Thymus (tissue), 11 donors: Measurements from ENCODE around the gene FKBP5. TPM values are rescaled to one million over a fixed set of nuclear protein-coding genes. Genes with fewer than 3 reads are reported as not detected.
"Not testable (repeated sequence)": the region's sequence is repeated elsewhere in the genome, so short reads cannot be mapped to it uniquely, and the experiment has no call there.

Experiments
- DNase-seq, 9 donors: peaks; one replicate each; pipeline ENCODE4 v3.0.0-alpha.2; 2013; ENCODE audit warnings: low spot score in 9 of 9, low read depth in 6 of 9, missing footprints in 1 of 9
- H3K27ac ChIP-seq, 2 donors: one replicate each; pipeline ENCODE4 v1.5.1; 2013; ENCODE audit warnings: control low read depth in 1 of 2, low read depth in 1 of 2, low read length in 1 of 2, mild to moderate bottlenecking in 1 of 2, moderate library complexity in 1 of 2
- H3K27me3 ChIP-seq, 2 donors: one replicate each; pipeline ENCODE4 v1.5.1; 2013; ENCODE audit warnings: low read length in 1 of 2; ENCODE audit not compliant: control insufficient read depth in 2 of 2, insufficient read depth in 1 of 2
- H3K36me3 ChIP-seq, 2 donors: one replicate each; pipeline ENCODE4 v1.5.1; 2013; ENCODE audit warnings: low read length in 1 of 2, mild to moderate bottlenecking in 1 of 2, moderate library complexity in 1 of 2; ENCODE audit not compliant: control insufficient read depth in 2 of 2, insufficient read depth in 2 of 2
- H3K4me1 ChIP-seq, 2 donors: one replicate each; pipeline ENCODE4 v1.5.1; 2013; ENCODE audit warnings: low read length in 2 of 2; ENCODE audit not compliant: control insufficient read depth in 2 of 2, insufficient read depth in 2 of 2
- H3K4me3 ChIP-seq, 2 donors: one replicate each; pipeline ENCODE4 v1.5.1; 2013; ENCODE audit warnings: low read length in 2 of 2, control low read depth in 1 of 2, mild to moderate bottlenecking in 1 of 2
- H3K9me3 ChIP-seq, 2 donors: one replicate each; pipeline ENCODE4 v1.5.1; 2013; ENCODE audit warnings: low read length in 1 of 2, mild to moderate bottlenecking in 1 of 2; ENCODE audit not compliant: control insufficient read depth in 2 of 2, insufficient read depth in 1 of 2
- WGBS: extraction: QIAGEN DNeasy Blood & Tissue Kit; methylation state at CpG from one replicate; pipeline ENCODE4 v1.1.7; 2013; 5-methylcytosine and 5-hydroxymethylcytosine counted together
- polyA plus RNA-seq: library from polyadenylated mRNA; stranded (reverse); fragments of 200-250 nt; gene quantifications from one replicate; pipeline ENCODE4 v1.2.3, GENCODE V29; 2013
- total RNA-seq: library from RNA; stranded (reverse); fragments of 120-200 nt; gene quantifications from one replicate; pipeline ENCODE4 v1.2.4, GENCODE V29; 2013
- donor health status: healthy.

The FKBP5 gene
- total and polyA plus RNA-seq, 2 donors, result 34.2 to 338 TPM

GRCh38 chr6:35707714-35708407 lies 19.1 kb upstream of the FKBP5 start:
- H3K4me3 ChIP-seq, result no peak overlapping the region
- H3K27ac ChIP-seq, result no peak overlapping the region
- no peaks in the 10 kb centered on the region for H3K27me3 ChIP-seq
- peaks cover 2 to 6% of the 10 kb centered on the region in 2 donors for H3K9me3 ChIP-seq
- WGBS, result 86% methylated on average over 4 of the region's 4 CpGs
- H3K36me3 ChIP-seq, result peaks cover 2 to 5% of the 10 kb centered on the region in 2 donors
- DNase-seq, result no peak
- H3K4me1 ChIP-seq, result peaks cover 15 to 19% of the 10 kb centered on the region in 2 donors

DNA sequence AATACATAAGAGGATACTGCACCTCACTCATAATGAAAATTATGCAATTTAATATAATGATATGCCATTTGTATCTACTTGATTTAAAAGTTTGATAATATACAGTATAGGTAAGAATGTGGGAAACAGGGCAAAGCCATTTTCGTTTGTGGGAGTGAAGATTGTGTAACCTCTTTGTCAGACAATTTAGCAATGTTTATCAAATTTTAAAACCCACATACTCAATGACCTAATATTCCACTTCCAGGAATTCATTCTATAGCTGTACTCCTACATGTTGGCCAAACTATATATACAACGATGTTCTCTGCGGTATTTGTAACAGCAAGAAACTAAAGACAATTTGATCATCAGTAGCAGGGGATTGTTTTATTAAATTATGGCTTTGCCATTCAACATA lies 17.8 kb upstream of the FKBP5 start:
- WGBS, result 94% methylated on average over 3 of the region's 3 CpGs
- no peak overlapping the region for H3K27ac ChIP-seq
- peaks cover 2 to 5% of the 10 kb centered on the region in 2 donors for H3K36me3 ChIP-seq
- peaks cover 7 to 8% of the 10 kb centered on the region in 2 donors for H3K4me1 ChIP-seq
- H3K9me3 ChIP-seq, result peaks cover 2 to 6% of the 10 kb centered on the region in 2 donors
- H3K4me3 ChIP-seq, result no peak overlapping the region
- H3K27me3 ChIP-seq, result no peaks in the 10 kb centered on the region
- DNase-seq, result no peak

DNA sequence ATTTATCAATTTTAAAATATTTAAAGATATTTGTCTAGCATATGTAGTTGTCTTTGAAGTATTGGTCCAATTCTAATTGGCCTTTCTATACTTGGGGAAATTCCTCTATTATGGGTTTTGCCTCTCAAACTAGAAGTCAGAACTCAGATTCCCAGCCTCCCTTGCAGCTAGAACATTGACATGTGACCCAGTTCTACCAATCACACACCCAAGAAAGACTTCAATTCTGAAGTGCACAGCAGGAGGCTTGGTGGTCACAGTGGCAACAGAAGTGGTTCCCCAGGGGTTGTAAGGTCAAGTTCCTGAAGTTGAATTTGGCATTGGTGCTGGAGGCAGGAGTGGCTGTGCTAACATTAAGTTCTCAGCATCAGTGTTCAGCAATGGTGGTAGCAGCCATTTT lies 14.8 kb upstream of the FKBP5 start:
- no peak for DNase-seq
- Histone ChIP-seq H3K27me3 (no peaks in the 10 kb centered on the region), H3K4me3 (no peak overlapping the region), H3K27ac (no peak overlapping the region), H3K4me1 (no peaks in the 10 kb centered on the region), H3K9me3 (peaks cover 2 to 3% of the 10 kb centered on the region in 2 donors), H3K36me3 (peaks cover 0 to 5% of the 10 kb centered on the region in 2 donors)

GRCh38 chr6:35698858-35699257 lies 10.1 kb upstream of the FKBP5 start:
- H3K36me3 ChIP-seq, result peaks cover 0 to 5% of the 10 kb centered on the region in 2 donors
- 98% methylated on average over 3 of the region's 3 CpGs for WGBS
- no peaks in the 10 kb centered on the region for H3K27me3 ChIP-seq
- no peak overlapping the region for H3K4me3 ChIP-seq
- H3K27ac ChIP-seq, result no peak overlapping the region
- DNase-seq, result no peak
- H3K4me1 ChIP-seq, result no peaks in the 10 kb centered on the region
- peaks cover 2 to 3% of the 10 kb centered on the region in 2 donors for H3K9me3 ChIP-seq

- H3K36me3 ChIP-seq, H3K27ac ChIP-seq, DNase-seq, H3K27me3 ChIP-seq, H3K9me3 ChIP-seq, H3K4me3 ChIP-seq, H3K4me1 ChIP-seq: not testable (repeated sequence)
- 95% methylated on average over 7 of the region's 7 CpGs for WGBS
These were observed 9.7 kb upstream of the FKBP5 start for GRCh38 chr6:35698430-35698829.

DNA sequence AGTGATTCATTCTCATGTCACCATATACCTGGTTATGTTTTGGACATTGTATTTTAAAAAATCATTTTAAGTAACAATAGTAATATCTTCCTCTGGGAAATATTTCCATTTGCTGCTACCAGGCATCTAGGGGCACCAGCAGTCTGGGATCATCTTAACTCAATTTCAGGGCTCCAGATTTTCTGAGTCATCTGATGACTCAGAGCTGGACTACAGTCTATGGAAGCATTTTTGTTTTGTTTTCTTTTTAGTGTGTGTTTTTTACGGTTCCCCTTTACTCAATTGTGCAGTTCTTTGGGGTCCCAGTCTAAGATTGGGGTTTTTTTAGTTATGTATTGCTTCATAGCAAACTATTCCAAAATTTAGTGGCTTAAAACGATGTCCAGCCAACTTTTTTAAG lies 5.7 kb upstream of the FKBP5 start:
- Histone ChIP-seq H3K27me3 (no peaks in the 10 kb centered on the region), H3K27ac (no peak overlapping the region), H3K4me1 (peaks cover 0 to 2% of the 10 kb centered on the region in 2 donors), H3K9me3 (no peaks in the 10 kb centered on the region), H3K4me3 (no peak overlapping the region), H3K36me3 (no peaks in the 10 kb centered on the region)
- no peak for DNase-seq
- 98% methylated on average over 2 of the region's 2 CpGs for WGBS

GRCh38 chr6:35691027-35691824 lies 2.5 kb upstream of the FKBP5 start:
- H3K9me3 ChIP-seq, result no peaks in the 10 kb centered on the region
- H3K4me1 ChIP-seq, result peaks cover 3 to 7% of the 10 kb centered on the region in 2 donors
- H3K4me3 ChIP-seq, result no peak overlapping the region
- no peaks in the 10 kb centered on the region for H3K27me3 ChIP-seq
- 88% methylated on average over 10 of the region's 10 CpGs for WGBS
- DNase-seq, result no peak
- H3K27ac ChIP-seq, result peak overlapping the region in 1 of 2 donors; percentile 46
- H3K36me3 ChIP-seq, result no peaks in the 10 kb centered on the region

GRCh38 chr6:35690484-35690883 lies 1.8 kb upstream of the FKBP5 start:
- no peak for DNase-seq
- peaks cover 3 to 7% of the 10 kb centered on the region in 2 donors for H3K4me1 ChIP-seq
- no peaks in the 10 kb centered on the region for H3K9me3 ChIP-seq
- H3K27me3 ChIP-seq, result no peaks in the 10 kb centered on the region
- H3K36me3 ChIP-seq, result no peaks in the 10 kb centered on the region
- no peak overlapping the region for H3K4me3 ChIP-seq
- whole genome bisulfite sequencing, result 98% methylated on average over 9 of the region's 9 CpGs
- no peak overlapping the region for H3K27ac ChIP-seq

- H3K4me3 ChIP-seq, DNase-seq, H3K27ac ChIP-seq, H3K27me3 ChIP-seq, H3K36me3 ChIP-seq, H3K9me3 ChIP-seq, H3K4me1 ChIP-seq: not testable (repeated sequence)
- 99% methylated on average over 16 of the region's 16 CpGs for WGBS
These were observed 1.3 kb upstream of the FKBP5 start for GRCh38 chr6:35690006-35690405.
